ENCODE measurements around the gene GRIN3B.
A peak's percentile ranks its signal among the peaks of the same experiment; 100 is the strongest.
"Not testable (repeated sequence)": the region's sequence is repeated elsewhere in the genome, so short reads cannot be mapped to it uniquely, and the experiment has no call there.

GRIN3B gene

GRCh38 chr19:1017906-1018305, 17.7 kb downstream of the GRIN3B start:
- no peak overlapping the region for H3K27ac ChIP-seq
- TF ChIP-seq CTCF (conservative IDR thresholded peaks at IDR 0.05), result no peak

GRCh38 chr19:1018393-1018792, 18.2 kb downstream of the GRIN3B start:
- no peak for TF ChIP-seq CTCF (conservative IDR thresholded peaks at IDR 0.05)
- no peak overlapping the region for H3K27ac ChIP-seq

GRCh38 chr19:1018932-1019615, 18.9 kb downstream of the GRIN3B start:
- H3K27ac ChIP-seq, result peak overlapping the region; percentile 87; the same call in 1 of the 2 replicates
- TF ChIP-seq CTCF (conservative IDR thresholded peaks at IDR 0.05), result no peak

- H3K27ac ChIP-seq, result peak overlapping the region; percentile 87; the same call in 1 of the 2 replicates
- TF ChIP-seq CTCF (conservative IDR thresholded peaks at IDR 0.05), result no peak
Observed at GRCh38 chr19:1019616-1019961, 19.4 kb downstream of the GRIN3B start.

GRCh38 chr19:1019980-1020867, 20.0 kb downstream of the GRIN3B start:
- no peak for TF ChIP-seq CTCF (conservative IDR thresholded peaks at IDR 0.05)
- H3K27ac ChIP-seq, result peak overlapping the region; percentile 87

- H3K27ac ChIP-seq, result peak within 1 kb of the TSS; percentile 87
- no peak for TF ChIP-seq CTCF (conservative IDR thresholded peaks at IDR 0.05)
Observed at GRCh38 chr19:1020868-1021425, 20.7 kb downstream of the GRIN3B start, which contains the start of gene TMEM259. Gene TMEM259 (minus strand): TSS chr19:1021123. CDS start chr19:1020996, 127 bp downstream.

- not testable (repeated sequence) for H3K27ac ChIP-seq
Observed at GRCh38 chr19:1023883-1024188, 23.6 kb downstream of the GRIN3B start.

- H3K27ac ChIP-seq, result not testable (repeated sequence)
Observed at GRCh38 chr19:1025080-1025479, 24.9 kb downstream of the GRIN3B start.

Data from VCaP (cell line).